ENCODE data around the gene NAA30.

Gene NAA30

GRCh38 chr14:57464008-57464730 lies 73.8 kb downstream of the NAA30 start:
- H3K4me3 ChIP-seq (ENCODE audit: low read length): no peak overlapping the region
- DNase-seq (ENCODE audit: low read depth, low spot score): no peak
